Ectodermal cell (in vitro differentiated cells): Measurements from ENCODE around the gene IFI27.
"Not testable (repeated sequence)": the region's sequence is repeated elsewhere in the genome, so short reads cannot be mapped to it uniquely, and the experiment has no call there.

Experiments
- H3K27ac ChIP-seq: 2 replicates; pipeline ENCODE4 v1.7.0; 2013; ENCODE audit warnings: mild to moderate bottlenecking, low read depth, low read length; ENCODE audit not compliant: insufficient read depth, poor library complexity, severe bottlenecking
- H3K27me3 ChIP-seq: 2 replicates; pipeline ENCODE4 v1.7.0; 2013; ENCODE audit warnings: mild to moderate bottlenecking, low read length; ENCODE audit not compliant: insufficient read depth, control insufficient read depth, poor library complexity, severe bottlenecking
- H3K36me3 ChIP-seq: one replicate; pipeline ENCODE4 v1.7.0; 2013; ENCODE audit warnings: low read length; ENCODE audit not compliant: control insufficient read depth, insufficient read depth
- H3K4me1 ChIP-seq: one replicate; pipeline ENCODE4 v1.7.0; 2013; ENCODE audit warnings: low read length; ENCODE audit not compliant: control insufficient read depth, insufficient read depth
- H3K4me3 ChIP-seq: 2 replicates; pipeline ENCODE4 v1.7.0; 2013; ENCODE audit warnings: low read depth, low read length, control low read depth; ENCODE audit not compliant: insufficient read depth
- H3K9me3 ChIP-seq: 2 replicates; pipeline ENCODE4 v1.7.0; 2013; ENCODE audit warnings: mild to moderate bottlenecking, low read length, moderate library complexity; ENCODE audit not compliant: control insufficient read depth
- WGBS, 2 experiments: methylation state at CpG; one replicate each; pipeline ENCODE4 v1.1.7; 2013; ENCODE audit warnings: missing lambda C conversion rate in 2 of 2; 5-methylcytosine and 5-hydroxymethylcytosine counted together

Gene IFI27

DNA sequence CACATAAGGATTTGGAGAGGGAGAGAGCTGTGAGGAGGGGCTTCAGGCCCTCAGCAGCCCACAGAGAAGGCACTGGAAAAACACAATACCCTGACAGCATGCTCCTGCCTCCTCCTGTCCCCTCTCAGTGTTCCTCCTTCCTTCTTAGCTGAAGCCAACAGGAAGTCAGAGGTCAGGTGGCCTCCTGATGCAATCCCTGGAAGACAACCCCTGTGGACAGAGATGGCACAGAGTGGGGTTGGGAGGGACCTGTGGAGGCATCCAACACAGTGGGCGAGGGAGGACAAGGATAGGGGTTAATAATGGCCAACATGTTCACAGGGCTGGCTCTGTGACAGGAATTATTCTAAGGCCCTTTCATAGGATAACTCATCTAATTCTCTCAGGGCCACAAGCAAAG is 34.2 kb downstream of the IFI27 start:
- H3K36me3 ChIP-seq, result no peaks in the 10 kb centered on the region
- no peak overlapping the region for H3K4me3 ChIP-seq
- peaks cover 8% of the 10 kb centered on the region for H3K4me1 ChIP-seq
- WGBS, 2 experiments, result 68 to 73% methylated on average over 1 of the region's 1 CpG
- H3K27ac ChIP-seq, result peak overlapping the region; percentile 52
- H3K9me3 ChIP-seq, result no peaks in the 10 kb centered on the region
- H3K27me3 ChIP-seq, result no peaks in the 10 kb centered on the region

DNA sequence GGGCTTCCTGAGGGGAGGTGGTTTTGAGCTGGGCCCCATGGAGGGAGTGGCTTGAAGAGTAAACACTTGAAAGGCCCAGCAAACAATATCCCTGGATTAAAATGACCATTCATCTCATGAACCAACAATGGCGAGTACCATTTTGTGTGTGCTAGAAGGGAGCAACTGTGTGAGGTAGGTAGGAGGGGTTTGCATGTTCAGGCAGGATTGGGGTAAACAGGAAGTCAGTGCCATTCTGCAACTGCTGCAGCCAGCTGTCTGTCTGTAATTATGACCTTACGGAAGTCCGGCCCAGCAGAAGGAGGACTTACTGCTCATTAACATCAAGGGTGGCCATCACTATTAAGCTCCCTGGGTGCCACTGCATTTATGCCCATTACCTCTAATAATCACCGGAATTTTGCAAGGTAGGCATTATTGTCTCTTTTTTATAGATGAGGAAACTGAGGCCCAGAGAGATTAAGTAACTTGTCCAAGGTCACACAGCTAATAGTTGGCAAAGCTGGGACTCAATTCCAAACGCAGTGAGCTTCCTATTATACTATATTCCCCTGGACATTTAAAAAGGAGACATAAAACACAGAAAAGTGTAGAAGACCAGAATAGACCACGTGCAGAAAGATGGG is 35.5 kb downstream of the IFI27 start:
- Histone ChIP-seq H3K9me3 (no peaks in the 10 kb centered on the region), H3K4me3 (no peak overlapping the region), H3K4me1 (peaks cover 8% of the 10 kb centered on the region), H3K36me3 (no peaks in the 10 kb centered on the region), H3K27me3 (no peaks in the 10 kb centered on the region), H3K27ac (no peak overlapping the region)
- WGBS, 2 experiments, result 70 to 80% methylated on average over 6 of the region's 6 CpGs

DNA sequence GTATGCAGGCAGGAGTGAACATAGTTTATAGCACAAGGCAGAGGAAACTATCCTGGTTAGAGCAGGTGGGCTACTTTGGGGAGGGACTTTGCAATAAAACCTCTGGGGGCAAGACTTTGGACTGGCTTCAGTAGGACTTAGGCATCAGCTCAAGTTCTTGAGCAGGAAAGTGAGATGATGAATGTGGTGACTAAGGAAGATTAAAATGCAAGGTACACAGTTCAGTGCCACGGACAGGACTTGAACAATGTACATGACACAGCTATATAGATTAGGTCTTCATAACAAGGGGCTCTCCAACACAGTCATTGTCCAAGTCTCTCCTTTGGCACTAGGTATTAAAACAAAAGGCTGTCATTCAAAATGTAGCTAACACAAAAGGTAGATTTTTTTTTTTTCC is 42.1 kb downstream of the IFI27 start:
- Histone ChIP-seq H3K4me1 (no peaks in the 10 kb centered on the region), H3K27me3 (no peaks in the 10 kb centered on the region), H3K9me3 (no peaks in the 10 kb centered on the region), H3K27ac (no peak overlapping the region), H3K4me3 (no peak overlapping the region), H3K36me3 (no peaks in the 10 kb centered on the region)
- 100% methylated on average over 1 of the region's 1 CpG for WGBS, 2 experiments

GRCh38 chr14:94153750-94154342 is 43.3 kb downstream of the IFI27 start:
- Histone ChIP-seq H3K4me1 (no peaks in the 10 kb centered on the region), H3K27ac (no peak overlapping the region), H3K4me3 (no peak overlapping the region), H3K27me3 (no peaks in the 10 kb centered on the region), H3K36me3 (no peaks in the 10 kb centered on the region), H3K9me3 (no peaks in the 10 kb centered on the region)
- WGBS, 2 experiments, result 90 to 91% methylated on average over 6 of the region's 6 CpGs

GRCh38 chr14:94156143-94156542 is 45.6 kb downstream of the IFI27 start:
- not testable (repeated sequence) for H3K36me3 ChIP-seq, H3K4me3 ChIP-seq, H3K27ac ChIP-seq, H3K27me3 ChIP-seq, H3K4me1 ChIP-seq, H3K9me3 ChIP-seq
- 93 to 100% methylated on average over 1 of the region's 1 CpG for WGBS, 2 experiments

DNA sequence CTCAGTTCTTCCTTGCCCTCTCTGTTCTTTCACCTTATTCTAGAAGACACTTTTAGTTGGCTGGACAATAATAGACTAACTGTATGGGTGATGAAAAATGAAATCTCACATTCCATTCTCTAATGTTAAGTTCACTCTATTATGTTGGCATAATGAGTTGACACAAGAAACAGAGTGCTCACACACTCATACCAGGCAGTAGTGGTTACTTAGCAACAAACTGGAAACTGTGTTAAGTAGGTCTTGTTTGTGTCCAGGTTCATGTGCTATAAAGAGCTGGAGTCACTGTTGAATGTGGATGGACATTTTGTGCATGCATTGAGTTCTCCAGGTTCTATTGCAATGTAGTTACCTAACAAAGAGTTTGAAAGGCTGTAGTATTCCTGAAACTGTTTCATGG is 46.7 kb downstream of the IFI27 start:
- Histone ChIP-seq H3K27ac (no peak overlapping the region), H3K4me3 (no peak overlapping the region), H3K36me3 (no peaks in the 10 kb centered on the region), H3K4me1 (no peaks in the 10 kb centered on the region), H3K27me3 (no peaks in the 10 kb centered on the region), H3K9me3 (no peaks in the 10 kb centered on the region)

- no peaks in the 10 kb centered on the region for H3K9me3 ChIP-seq
- no peaks in the 10 kb centered on the region for H3K36me3 ChIP-seq
- no peak overlapping the region for H3K4me3 ChIP-seq
- H3K27ac ChIP-seq, result no peak overlapping the region
- no peaks in the 10 kb centered on the region for H3K27me3 ChIP-seq
- H3K4me1 ChIP-seq, result no peaks in the 10 kb centered on the region
- WGBS, 2 experiments, result 85 to 89% methylated on average over 10 of the region's 10 CpGs
Observed at GRCh38 chr14:94158239-94158883, 47.8 kb downstream of the IFI27 start.

DNA sequence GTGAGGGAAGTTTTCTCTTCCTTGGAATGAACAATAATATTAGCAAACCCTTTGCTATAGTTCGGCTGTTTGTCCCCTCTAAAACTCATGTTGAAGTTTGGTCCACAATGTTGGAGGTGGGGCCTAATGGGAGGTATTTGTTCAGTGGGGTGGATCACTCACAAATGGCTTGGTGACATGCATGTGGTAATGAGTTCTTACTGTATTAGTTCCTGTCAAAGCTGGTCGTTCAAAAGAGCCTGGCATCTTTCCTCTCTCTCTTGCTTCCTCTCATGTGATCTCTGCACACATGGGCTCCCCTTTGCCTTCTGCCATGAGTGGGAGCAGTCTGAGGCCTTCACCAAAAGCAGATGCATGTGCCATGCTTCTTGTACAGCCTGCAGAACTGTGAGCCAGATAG is 50.5 kb downstream of the IFI27 start:
- Histone ChIP-seq H3K27me3 (no peaks in the 10 kb centered on the region), H3K36me3 (no peaks in the 10 kb centered on the region), H3K9me3 (no peaks in the 10 kb centered on the region), H3K4me3 (no peak overlapping the region), H3K27ac (no peak overlapping the region), H3K4me1 (peaks cover 10% of the 10 kb centered on the region)
- WGBS, 2 experiments, result 72 to 90% methylated on average over 2 of the region's 2 CpGs

DNA sequence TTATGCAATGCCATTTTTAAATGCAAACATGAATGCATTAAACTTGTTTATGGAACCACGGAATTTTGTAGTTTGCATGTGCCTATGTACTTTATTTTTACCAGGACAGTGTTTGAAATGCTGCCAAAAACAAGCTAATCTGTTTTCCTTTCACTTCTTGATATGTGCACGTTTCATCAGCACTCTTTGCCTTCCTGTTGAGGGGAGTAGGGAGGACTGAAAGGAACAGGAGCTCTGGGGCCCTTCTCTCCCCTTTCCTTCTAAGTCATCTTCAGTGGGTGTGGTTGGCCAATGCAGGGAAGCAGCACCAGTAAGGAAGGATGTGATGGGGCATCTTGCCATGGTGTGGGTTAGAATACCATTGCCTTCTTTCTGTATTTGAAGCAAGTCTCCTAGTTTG is 51.4 kb downstream of the IFI27 start:
- Histone ChIP-seq H3K9me3 (no peaks in the 10 kb centered on the region), H3K4me1 (peaks cover 10% of the 10 kb centered on the region), H3K27ac (no peak overlapping the region), H3K36me3 (no peaks in the 10 kb centered on the region), H3K27me3 (no peaks in the 10 kb centered on the region), H3K4me3 (no peak overlapping the region)
- WGBS, 2 experiments, result 87 to 94% methylated on average over 2 of the region's 2 CpGs

DNA sequence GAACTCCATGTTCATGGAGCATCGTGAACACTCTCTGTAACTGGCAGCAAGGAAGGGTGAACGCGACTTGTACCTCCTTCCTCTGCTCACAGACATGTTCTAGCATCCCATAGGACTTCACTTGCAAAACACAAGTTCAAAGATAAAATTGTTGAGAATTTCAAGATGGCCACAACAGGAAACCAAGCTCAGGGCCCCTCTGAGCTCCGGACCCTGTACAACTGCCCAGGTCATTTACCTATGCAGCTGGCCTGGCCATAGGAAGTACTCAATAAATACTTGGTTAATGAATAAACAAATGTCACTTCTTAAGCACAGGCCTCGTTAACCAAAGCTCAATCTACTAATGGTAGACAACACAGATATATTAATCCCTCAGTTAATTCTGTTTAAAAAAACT is 51.9 kb downstream of the IFI27 start:
- Histone ChIP-seq H3K9me3 (no peaks in the 10 kb centered on the region), H3K4me1 (peaks cover 10% of the 10 kb centered on the region), H3K27me3 (no peaks in the 10 kb centered on the region), H3K36me3 (no peaks in the 10 kb centered on the region), H3K27ac (no peak overlapping the region), H3K4me3 (no peak overlapping the region)
- 94 to 95% methylated on average over 5 of the region's 5 CpGs for WGBS, 2 experiments
